Parathyroid adenoma (tissue), 2 donors: ENCODE measurements around the gene SBNO2.

Experiments
- H2AFZ ChIP-seq: fragments of 300-600 bp; sonication (generic); one replicate; pipeline ENCODE4 v1.7.0; 2017; ENCODE audit warnings: antibody characterized with exemption, mild to moderate bottlenecking
- H3K27ac ChIP-seq: fragments of 300-600 bp; sonication (generic); one replicate; pipeline ENCODE4 v1.7.0; 2017
- H3K27me3 ChIP-seq: fragments of 300-600 bp; sonication (generic); one replicate; pipeline ENCODE4 v1.7.0; 2017; ENCODE audit warnings: low read length; ENCODE audit not compliant: control insufficient read depth, insufficient read depth
- H3K36me3 ChIP-seq: fragments of 300-600 bp; sonication (generic); one replicate; pipeline ENCODE4 v1.7.0; 2017; ENCODE audit warnings: low read length; ENCODE audit not compliant: control insufficient read depth, insufficient read depth
- H3K4me1 ChIP-seq: fragments of 300-600 bp; sonication (generic); one replicate; pipeline ENCODE4 v1.7.0; 2017; ENCODE audit warnings: control low read depth
- H3K4me2 ChIP-seq: fragments of 300-600 bp; sonication (generic); one replicate; pipeline ENCODE4 v1.7.0; 2017; ENCODE audit warnings: low read length
- H3K4me3 ChIP-seq: fragments of 300-600 bp; sonication (generic); one replicate; pipeline ENCODE4 v1.7.0; 2017; ENCODE audit warnings: low read depth, low read length
- H3K79me2 ChIP-seq: fragments of 300-600 bp; sonication (generic); one replicate; pipeline ENCODE4 v1.7.0; 2017; ENCODE audit warnings: control low read depth
- H3K9ac ChIP-seq: fragments of 300-600 bp; sonication (generic); one replicate; pipeline ENCODE4 v1.7.0; 2017; ENCODE audit warnings: mild to moderate bottlenecking
- H3K9me3 ChIP-seq: fragments of 300-600 bp; sonication (generic); one replicate; pipeline ENCODE4 v1.7.0; 2017; ENCODE audit warnings: low read length; ENCODE audit not compliant: control insufficient read depth
- TF ChIP-seq, protein P1 (sequence below): fragments of 300-600 bp; sonication (generic); IDR thresholded peaks from one replicate; pipeline ENCODE4 v1.7.0; 2017; ENCODE audit warnings: antibody characterized with exemption, mild to moderate bottlenecking
- donor health status: primary hyperparathyroidism.

The SBNO2 gene

DNA sequence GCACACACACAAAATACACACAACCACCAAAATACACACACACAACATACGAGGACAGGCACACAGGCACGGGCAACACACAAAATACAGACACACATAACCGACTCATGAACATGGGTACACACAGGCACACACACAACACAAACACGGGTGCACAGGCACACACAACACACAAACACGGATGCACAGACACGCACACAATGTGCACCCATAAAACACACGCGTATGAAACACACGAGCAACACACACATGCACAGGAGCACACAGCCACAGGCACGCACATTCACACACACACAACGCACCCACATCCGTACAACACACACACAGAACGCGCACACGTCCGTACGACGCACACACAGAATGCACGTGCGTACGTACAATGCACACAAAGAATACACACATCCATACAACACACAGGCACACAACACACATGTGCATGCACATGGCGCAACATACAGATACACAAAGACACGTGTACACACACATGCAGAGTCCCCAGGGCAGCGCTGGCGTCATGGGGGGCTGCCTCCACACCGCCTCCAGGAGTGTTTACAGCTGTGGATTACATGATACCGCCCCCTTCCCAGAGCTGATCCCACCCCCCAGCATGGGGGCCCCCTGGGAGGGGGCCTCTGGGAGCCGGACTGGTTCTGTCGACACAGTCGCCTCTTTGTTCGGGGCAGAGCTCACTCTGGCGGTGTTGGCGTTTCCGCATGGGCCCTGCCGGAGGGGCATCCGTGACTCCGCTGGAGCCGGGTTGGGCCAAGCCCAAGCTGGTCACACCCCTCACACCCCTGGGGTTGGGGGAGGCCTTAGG lies 2.9 kb downstream of the SBNO2 start:
- no peak overlapping the region for H3K4me3 ChIP-seq
- H3K27ac ChIP-seq: no peak overlapping the region
- TF ChIP-seq, protein P1, sequence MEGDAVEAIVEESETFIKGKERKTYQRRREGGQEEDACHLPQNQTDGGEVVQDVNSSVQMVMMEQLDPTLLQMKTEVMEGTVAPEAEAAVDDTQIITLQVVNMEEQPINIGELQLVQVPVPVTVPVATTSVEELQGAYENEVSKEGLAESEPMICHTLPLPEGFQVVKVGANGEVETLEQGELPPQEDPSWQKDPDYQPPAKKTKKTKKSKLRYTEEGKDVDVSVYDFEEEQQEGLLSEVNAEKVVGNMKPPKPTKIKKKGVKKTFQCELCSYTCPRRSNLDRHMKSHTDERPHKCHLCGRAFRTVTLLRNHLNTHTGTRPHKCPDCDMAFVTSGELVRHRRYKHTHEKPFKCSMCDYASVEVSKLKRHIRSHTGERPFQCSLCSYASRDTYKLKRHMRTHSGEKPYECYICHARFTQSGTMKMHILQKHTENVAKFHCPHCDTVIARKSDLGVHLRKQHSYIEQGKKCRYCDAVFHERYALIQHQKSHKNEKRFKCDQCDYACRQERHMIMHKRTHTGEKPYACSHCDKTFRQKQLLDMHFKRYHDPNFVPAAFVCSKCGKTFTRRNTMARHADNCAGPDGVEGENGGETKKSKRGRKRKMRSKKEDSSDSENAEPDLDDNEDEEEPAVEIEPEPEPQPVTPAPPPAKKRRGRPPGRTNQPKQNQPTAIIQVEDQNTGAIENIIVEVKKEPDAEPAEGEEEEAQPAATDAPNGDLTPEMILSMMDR: no peak

DNA sequence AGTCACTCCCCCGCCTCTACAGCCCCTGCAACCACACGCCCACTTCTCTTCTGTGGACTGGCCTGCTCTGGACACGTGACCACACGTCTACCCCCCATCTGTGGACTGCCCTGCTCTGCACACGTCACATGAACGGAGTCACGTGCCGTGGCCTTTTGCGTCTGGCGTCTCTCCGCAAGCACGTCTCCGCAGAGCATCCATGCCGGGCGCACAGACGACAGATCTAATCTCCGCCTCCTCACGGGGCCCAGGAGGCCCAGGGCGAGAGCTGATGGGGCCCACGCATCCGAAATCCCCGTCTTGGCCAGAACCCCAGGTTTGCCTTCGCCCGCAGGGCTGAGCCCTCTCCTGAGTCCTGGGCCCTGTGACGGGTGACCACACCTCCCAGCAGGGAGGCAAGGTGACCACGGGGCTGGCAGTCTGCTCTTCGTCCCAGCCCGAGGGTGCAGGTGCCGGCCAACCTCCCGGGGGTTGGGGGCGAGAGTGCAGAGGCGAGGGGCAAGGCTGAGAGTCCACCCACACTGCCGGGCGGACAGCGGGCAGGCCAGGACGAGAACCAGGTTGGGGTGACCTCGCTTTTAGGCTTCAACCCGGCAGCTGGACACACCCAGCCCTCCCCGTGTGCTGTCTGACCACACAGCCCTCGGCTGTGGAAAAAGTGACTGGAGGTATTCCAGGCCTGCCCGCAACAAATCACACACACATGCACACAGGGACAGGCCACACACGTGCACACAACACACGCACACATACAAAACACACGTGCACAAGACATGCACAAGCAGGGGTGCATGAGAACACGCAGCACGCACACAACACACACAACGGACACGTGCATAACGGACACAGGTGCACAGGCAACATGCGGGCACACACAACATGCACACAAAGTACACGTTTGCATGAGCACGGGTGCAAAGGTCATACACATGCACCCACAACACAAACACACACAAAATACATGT lies 3.9 kb downstream of the SBNO2 start:
- peaks cover 6% of the 10 kb centered on the region for H3K4me1 ChIP-seq
- no peaks in the 10 kb centered on the region for H3K36me3 ChIP-seq
- H3K27ac ChIP-seq: peak overlapping the region; percentile 60
- peaks cover 36% of the 10 kb centered on the region for H3K79me2 ChIP-seq
- H3K4me2 ChIP-seq: no peak overlapping the region
- peak overlapping the region; percentile 3 for H2AFZ ChIP-seq
- H3K9ac ChIP-seq: no peak overlapping the region
- no peak overlapping the region for H3K4me3 ChIP-seq
- no peaks in the 10 kb centered on the region for H3K9me3 ChIP-seq
- no peaks in the 10 kb centered on the region for H3K27me3 ChIP-seq
- TF ChIP-seq, protein P1: no peak

More for the DNA sequence above, 2.9 kb downstream of the SBNO2 start:
- Histone ChIP-seq H3K36me3 (no peaks in the 10 kb centered on the region), H3K9ac (no peak overlapping the region), H3K4me2 (no peak overlapping the region), H2AFZ (no peak overlapping the region), H3K79me2 (peaks cover 33% of the 10 kb centered on the region), H3K27me3 (no peaks in the 10 kb centered on the region), H3K4me1 (peaks cover 6% of the 10 kb centered on the region), H3K9me3 (no peaks in the 10 kb centered on the region)

DNA sequence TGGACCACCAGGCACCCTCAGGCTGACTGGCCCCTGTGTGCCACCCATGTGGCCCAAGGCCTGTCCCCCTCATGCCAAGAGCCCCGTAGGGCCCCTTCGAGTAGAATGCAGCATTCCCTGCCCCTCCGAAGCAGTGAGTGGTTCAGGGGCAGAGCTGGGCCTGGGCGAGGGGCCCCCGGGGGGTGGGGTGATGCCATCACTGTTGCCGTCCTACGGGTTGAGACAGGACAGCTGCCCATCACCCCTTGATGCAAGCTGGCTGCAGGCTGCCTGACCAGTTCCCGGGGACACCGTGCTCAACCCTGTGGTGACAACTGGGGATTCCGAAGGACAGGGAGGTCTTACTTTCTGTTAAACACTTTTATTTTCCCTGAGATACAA lies 4.7 kb downstream of the SBNO2 start:
- peak overlapping the region; percentile 60 for H3K27ac ChIP-seq
- H3K9me3 ChIP-seq: no peaks in the 10 kb centered on the region
- peaks cover 6% of the 10 kb centered on the region for H3K4me1 ChIP-seq
- no peak overlapping the region for H3K4me2 ChIP-seq
- TF ChIP-seq, protein P1: no peak
- H3K36me3 ChIP-seq: no peaks in the 10 kb centered on the region
- H3K27me3 ChIP-seq: no peaks in the 10 kb centered on the region
- H3K4me3 ChIP-seq: no peak overlapping the region
- peaks cover 36% of the 10 kb centered on the region for H3K79me2 ChIP-seq
- H3K9ac ChIP-seq: no peak overlapping the region
- no peak overlapping the region for H2AFZ ChIP-seq

DNA sequence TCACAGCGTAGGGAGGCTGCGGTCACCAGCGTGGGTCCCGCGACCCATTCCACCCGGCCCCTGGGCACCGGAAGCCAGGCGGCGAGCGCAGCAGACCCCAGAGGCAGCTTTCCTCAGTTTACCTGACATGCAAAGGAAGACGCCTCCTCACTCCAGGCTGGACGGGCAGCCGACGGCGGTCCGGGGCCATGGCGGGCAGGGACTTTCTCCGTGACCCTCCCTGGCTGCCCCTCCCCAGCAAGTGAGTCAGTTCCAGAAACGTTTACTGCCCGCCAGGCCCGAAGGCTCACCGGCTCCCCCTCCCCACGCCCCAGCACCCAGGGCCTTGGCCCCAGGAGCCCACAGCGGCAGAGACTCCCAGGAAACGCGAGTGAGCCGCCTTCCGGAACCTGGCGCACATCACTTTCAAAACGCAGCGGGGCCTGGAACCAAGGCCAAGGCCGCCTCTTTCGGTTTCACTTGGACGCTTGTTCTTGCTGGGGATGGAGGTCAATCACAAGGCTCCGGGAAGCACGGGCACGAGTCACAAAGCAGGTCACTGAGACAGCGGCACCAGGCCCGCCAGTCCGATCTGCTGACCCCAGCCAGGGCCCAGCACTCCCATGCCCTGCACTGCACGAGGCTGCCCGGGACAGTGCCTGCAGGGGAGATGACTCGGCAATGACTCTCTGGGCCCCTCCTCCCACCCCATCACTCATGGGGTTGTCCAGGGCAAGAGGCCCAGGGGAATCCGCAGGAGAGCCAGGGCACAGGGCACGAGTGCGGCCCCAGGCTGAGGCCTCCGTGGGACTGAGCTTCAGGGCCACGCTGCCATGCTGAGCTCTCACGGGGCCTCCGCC lies 5.3 kb downstream of the SBNO2 start:
- TF ChIP-seq, protein P1: no peak
- no peaks in the 10 kb centered on the region for H3K27me3 ChIP-seq
- peaks cover 36% of the 10 kb centered on the region for H3K79me2 ChIP-seq
- peaks cover 6% of the 10 kb centered on the region for H3K4me1 ChIP-seq
- H3K27ac ChIP-seq: no peak overlapping the region
- no peak overlapping the region for H3K4me2 ChIP-seq
- no peak overlapping the region for H2AFZ ChIP-seq
- H3K9ac ChIP-seq: no peak overlapping the region
- H3K4me3 ChIP-seq: no peak overlapping the region
- H3K9me3 ChIP-seq: no peaks in the 10 kb centered on the region
- no peaks in the 10 kb centered on the region for H3K36me3 ChIP-seq
